ENCODE results near the gene ACOD1. TPM values are rescaled to one million over a fixed set of nuclear protein-coding genes. Genes with fewer than 3 reads are reported as not detected.

ACOD1 gene
- total RNA-seq, 1 experiment from 2014 or later, result not detected

DNA sequence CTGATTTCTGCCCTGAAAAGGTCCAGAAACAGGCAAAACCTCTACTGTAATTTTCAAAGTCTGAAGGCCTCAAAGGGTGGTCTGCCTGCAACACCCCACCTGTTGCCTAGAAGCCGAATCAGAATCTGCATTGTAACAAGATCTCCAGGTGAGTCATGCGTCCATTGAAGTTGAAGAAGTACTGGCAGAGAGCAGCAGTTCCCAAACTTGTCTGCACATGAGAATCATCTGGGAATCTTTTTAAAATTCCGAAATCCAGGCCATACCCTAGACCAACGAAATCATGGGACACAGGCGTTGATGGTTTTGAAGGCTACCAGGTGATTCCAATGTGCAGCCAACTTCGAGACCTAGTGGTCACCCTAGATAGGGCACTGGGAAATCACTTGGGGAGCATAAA is 27.6 kb downstream of the ACOD1 start:
- no peak overlapping the region for H3K4me3 Mint-ChIP-seq

More for the DNA sequence above, 27.6 kb downstream of the ACOD1 start:
- Histone ChIP-seq H2BK20ac (ENCODE audit: low read depth, low read length, poor library complexity, severe bottlenecking) (no peak overlapping the region), H3K23ac (ENCODE audit: insufficient read length, low read depth, low read length) (no peak overlapping the region), H2AK5ac (ENCODE audit: insufficient read length, low read length) (no peak overlapping the region), H4K8ac (replicated peaks; ENCODE audit: insufficient read length, low read depth, low read length) (no peak overlapping the region), H3K27me3 (ENCODE audit: insufficient read depth, low read length) (no peaks in the 10 kb centered on the region), H3K14ac (ENCODE audit: insufficient read depth, low read length) (no peak overlapping the region), H4K91ac (ENCODE audit: insufficient read length, low read depth, low read length) (no peak overlapping the region), H3K27ac (ENCODE audit: insufficient read length, low read depth, low read length) (no peak overlapping the region), H3K9me3 (ENCODE audit: control insufficient read depth, low read depth, low read length) (no peaks in the 10 kb centered on the region), H2AFZ (ENCODE audit: low read length) (no peak overlapping the region), H2BK5ac (ENCODE audit: insufficient read length, low read length) (no peak overlapping the region), H3K4me2 (ENCODE audit: insufficient read depth, insufficient read length, low read length) (no peak overlapping the region), H3K79me1 (ENCODE audit: insufficient read depth, low read depth, low read length, poor library complexity, severe bottlenecking) (no peaks in the 10 kb centered on the region), H3K23me2 (ENCODE audit: insufficient read length, low read depth, low read length, poor library complexity, severe bottlenecking) (no peaks in the 10 kb centered on the region), H3K18ac (ENCODE audit: insufficient read length, low read depth, low read length) (no peak overlapping the region), H3K4me1 (ENCODE audit: insufficient read depth, low read length) (no peaks in the 10 kb centered on the region; the same call in 1 of the 2 replicates), H3T11ph (ENCODE audit: low read length) (no peak overlapping the region), H4K20me1 (ENCODE audit: control insufficient read depth, insufficient read depth, insufficient read length) (no peaks in the 10 kb centered on the region), H3K79me2 (ENCODE audit: insufficient read depth, low read length) (no peaks in the 10 kb centered on the region), H3K9ac (ENCODE audit: extremely low read depth, insufficient read length, low read length) (no peak overlapping the region), H2BK15ac (ENCODE audit: low read depth, low read length) (no peak overlapping the region), H2BK120ac (ENCODE audit: low read depth, low read length, poor library complexity, severe bottlenecking) (no peak overlapping the region), H4K5ac (ENCODE audit: insufficient read length, low read depth, low read length) (no peak overlapping the region), H2BK12ac (ENCODE audit: insufficient read length, low read depth, low read length) (no peak overlapping the region), H3K4ac (ENCODE audit: low read depth, low read length) (no peak overlapping the region), H3K56ac (ENCODE audit: insufficient read length, low read depth, low read length) (no peak overlapping the region)
- no peak overlapping the region for H3K27ac Mint-ChIP-seq
- H3K27me3 Mint-ChIP-seq (ENCODE audit: low read depth), result peaks cover 6% of the 10 kb centered on the region
- no CpG with 5 or more reads among the region's 6 CpGs for WGBS (ENCODE audit: extremely low coverage, insufficient read length, low lambda C conversion rate)
- no peaks in the 10 kb centered on the region for H3K9me3 Mint-ChIP-seq
- no peaks in the 10 kb centered on the region for H3K36me3 Mint-ChIP-seq (ENCODE audit: insufficient read depth in 1 of 3, low read depth in 3 of 3)
- TF ChIP-seq, protein P1, sequence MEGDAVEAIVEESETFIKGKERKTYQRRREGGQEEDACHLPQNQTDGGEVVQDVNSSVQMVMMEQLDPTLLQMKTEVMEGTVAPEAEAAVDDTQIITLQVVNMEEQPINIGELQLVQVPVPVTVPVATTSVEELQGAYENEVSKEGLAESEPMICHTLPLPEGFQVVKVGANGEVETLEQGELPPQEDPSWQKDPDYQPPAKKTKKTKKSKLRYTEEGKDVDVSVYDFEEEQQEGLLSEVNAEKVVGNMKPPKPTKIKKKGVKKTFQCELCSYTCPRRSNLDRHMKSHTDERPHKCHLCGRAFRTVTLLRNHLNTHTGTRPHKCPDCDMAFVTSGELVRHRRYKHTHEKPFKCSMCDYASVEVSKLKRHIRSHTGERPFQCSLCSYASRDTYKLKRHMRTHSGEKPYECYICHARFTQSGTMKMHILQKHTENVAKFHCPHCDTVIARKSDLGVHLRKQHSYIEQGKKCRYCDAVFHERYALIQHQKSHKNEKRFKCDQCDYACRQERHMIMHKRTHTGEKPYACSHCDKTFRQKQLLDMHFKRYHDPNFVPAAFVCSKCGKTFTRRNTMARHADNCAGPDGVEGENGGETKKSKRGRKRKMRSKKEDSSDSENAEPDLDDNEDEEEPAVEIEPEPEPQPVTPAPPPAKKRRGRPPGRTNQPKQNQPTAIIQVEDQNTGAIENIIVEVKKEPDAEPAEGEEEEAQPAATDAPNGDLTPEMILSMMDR (conservative IDR thresholded peaks at IDR 0.05), result no peak
- peaks cover 12 to 14% of the 10 kb centered on the region in 2 experiments for H3K4me1 Mint-ChIP-seq
- DNase-seq, result no peak

Data from H9 (cell line).